ENCODE measurements around the gene POLR2H. TPM values are rescaled to one million over a fixed set of nuclear protein-coding genes. Genes with fewer than 3 reads are reported as not detected.

Gene POLR2H
- 26.0 TPM for total RNA-seq
- long read RNA-seq, partial matches to known transcripts: 13 of 25 reads
- long read RNA-seq, other reads (novel, unspliced or antisense): 4 of 25 reads

DNA sequence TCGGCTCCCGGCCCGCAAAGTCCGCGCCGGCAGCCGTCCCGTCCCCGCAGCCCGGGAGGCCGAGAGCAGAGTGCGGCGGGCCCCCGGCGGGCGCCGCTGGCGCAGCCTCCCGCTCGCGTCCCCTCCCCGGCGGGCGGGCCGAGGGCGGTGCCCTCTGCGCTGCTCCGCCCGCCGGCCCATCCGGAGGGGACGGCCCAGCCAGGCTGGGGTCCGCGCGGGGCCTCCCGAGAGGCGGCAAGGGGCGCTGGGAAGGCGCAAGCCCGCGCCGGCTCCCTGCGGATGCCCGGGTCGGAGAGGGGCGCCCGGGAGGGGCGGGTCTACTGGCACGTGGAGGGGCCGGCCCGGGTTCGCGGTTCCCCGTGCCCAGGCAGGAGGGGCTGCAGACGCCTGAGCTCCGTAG lies at the start of gene POLR2H, which contains the start of gene CLCN2:
TSS of gene POLR2H (plus strand) at position 179 of the 400 bp plus-strand sequence. CDS start 1,783 bp downstream, outside the sequence.
TSS of gene CLCN2 (minus strand) at position 74 of the 400 bp plus-strand sequence. CDS start 126 bp downstream, outside the sequence.
- peak; percentile 78 for DNase-seq
- ATAC-seq: peak; percentile 69
- intact Hi-C loops (cut with micrococcal nuclease): no loop called here

- intact Hi-C loops (cut with micrococcal nuclease): no loop called here
- ATAC-seq: peak; percentile 87
- peak; percentile 98 for DNase-seq
These were observed 47.2 kb upstream of the POLR2H start, which contains the start of gene EIF4G1 for GRCh38 chr3:184314363-184314699. TSS of gene EIF4G1 (plus strand) at chr3:184314606. CDS start at chr3:184315797, 1,191 bp downstream.

- peak; percentile 94 for DNase-seq
- peak; percentile 79 for ATAC-seq
- intact Hi-C loops (cut with micrococcal nuclease): no loop called here
These were observed 46.6 kb upstream of the POLR2H start for GRCh38 chr3:184314700-184315542.

DNA sequence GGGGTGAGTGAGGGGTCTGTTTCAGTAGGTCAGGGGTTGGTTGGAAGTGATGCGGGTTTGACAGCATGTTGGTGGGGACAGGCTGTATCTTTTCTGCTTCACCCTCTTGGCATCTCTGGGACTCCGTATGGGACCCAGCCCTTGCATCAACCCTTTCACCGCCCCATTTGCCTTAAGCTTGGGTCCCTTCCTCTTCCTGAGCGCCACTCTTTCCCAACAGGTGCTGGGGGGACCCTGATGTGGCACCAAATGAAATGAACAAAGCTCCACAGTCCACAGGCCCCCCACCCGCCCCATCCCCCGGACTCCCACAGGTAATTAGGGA lies 46.0 kb upstream of the POLR2H start:
- no peak for DNase-seq
- no peak for ATAC-seq
- intact Hi-C loops (cut with micrococcal nuclease): no loop called here

DNA sequence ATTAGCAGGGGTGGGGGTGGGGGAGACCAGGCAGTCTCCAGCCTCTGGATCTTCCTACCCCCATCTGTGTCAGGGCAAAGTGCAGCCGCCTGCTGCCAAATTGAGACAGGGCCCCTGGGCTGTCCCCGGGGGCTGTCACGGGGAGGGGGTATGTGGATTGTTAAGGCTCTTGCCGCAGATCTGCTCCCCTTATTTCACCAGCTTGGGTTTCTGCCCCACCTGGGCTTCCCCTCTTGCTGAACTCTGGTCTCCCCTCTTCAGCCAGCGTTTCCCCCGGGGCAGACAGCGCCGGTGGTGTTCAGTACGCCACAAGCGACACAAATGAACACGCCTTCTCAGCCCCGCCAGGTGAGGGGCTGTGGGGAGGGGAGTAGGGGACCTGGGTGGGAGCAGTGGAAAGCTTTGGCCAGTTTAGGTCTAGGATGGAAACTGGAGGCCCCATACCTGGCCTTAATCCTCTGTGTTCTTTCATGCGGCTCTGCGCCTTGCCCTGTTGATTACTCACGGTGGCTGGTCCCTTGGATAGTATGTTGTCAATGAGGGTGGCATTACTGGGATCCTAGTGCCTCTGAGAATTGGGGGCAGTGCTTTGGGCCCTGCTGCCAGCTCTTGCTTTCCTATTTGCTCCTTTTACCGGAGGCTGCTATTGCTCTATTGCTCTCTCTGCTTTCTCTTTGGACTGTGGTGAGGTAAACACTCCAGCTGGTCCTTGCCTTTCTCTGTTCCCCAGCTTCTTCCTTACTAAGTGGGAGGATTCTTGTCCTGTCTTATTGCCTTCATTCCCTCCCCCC lies 45.4 kb upstream of the POLR2H start:
- no peak for DNase-seq
- intact Hi-C loops (cut with micrococcal nuclease): no loop called here
- no peak for ATAC-seq

GRCh38 chr3:184316792-184317191 lies 44.7 kb upstream of the POLR2H start:
- no peak for ATAC-seq
- intact Hi-C loops (cut with micrococcal nuclease): no loop called here
- no peak for DNase-seq

- no peak for DNase-seq
- intact Hi-C loops (cut with micrococcal nuclease): no loop called here
- ATAC-seq: no peak
These were observed 44.3 kb upstream of the POLR2H start for GRCh38 chr3:184317201-184317600.

DNA sequence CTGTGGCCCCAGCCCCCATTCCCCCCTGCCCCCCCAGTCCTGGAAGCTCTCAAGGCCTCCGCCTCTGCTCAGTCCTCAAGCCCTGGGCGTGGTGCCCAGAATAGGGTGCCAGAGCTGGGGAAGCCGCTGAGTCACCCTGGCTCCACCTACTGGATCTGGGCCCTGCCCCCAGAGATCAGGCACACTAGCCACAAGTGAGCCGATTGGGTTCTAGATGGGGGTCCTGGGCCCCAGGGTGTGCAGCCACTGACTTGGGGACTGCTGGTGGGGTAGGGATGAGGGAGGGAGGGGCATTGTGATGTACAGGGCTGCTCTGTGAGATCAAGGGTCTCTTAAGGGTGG lies 41.4 kb upstream of the POLR2H start:
- intact Hi-C loops (cut with micrococcal nuclease): no loop called here
- ATAC-seq: peak; percentile 90
- DNase-seq: peak; percentile 98

DNA sequence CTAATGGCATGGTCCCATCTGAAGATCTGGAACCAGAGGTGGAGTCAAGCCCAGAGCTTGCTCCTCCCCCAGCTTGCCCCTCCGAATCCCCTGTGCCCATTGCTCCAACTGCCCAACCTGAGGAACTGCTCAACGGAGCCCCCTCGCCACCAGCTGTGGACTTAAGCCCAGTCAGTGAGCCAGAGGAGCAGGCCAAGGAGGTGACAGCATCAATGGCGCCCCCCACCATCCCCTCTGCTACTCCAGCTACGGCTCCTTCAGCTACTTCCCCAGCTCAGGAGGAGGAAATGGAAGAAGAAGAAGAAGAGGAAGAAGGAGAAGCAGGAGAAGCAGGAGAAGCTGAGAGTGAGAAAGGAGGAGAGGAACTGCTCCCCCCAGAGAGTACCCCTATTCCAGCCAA lies 39.8 kb upstream of the POLR2H start:
- ATAC-seq (no peak), DNase-seq (peak; percentile 26)
- intact Hi-C loops (cut with micrococcal nuclease): no loop called here

DNA sequence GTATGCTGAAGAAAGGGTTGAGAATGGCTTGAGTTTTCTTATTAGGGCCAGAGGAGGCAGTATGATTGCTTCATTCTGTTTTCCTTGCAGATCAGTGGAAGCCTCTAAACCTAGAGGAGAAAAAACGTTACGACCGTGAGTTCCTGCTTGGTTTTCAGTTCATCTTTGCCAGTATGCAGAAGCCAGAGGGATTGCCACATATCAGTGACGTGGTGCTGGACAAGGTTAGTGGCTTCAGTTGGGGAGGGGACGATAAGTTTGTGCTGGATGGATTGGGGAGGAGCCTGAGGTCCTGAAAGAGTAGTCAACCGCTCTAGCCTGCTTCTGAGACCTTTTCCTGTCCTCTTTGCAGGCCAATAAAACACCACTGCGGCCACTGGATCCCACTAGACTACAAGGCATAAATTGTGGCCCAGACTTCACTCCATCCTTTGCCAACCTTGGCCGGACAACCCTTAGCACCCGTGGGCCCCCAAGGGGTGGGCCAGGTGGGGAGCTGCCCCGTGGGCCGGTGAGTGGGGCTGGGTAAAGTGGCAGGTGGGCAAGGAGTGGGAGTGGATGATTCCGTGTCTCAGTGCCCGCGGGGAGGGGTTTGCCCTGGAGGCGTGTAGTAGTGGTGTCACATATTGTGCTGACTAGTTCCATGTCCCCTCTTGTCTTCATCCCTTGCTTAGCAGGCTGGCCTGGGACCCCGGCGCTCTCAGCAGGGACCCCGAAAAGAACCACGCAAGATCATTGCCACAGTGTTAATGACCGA lies 38.6 kb upstream of the POLR2H start:
- DNase-seq (peak; percentile 33), ATAC-seq (no peak)

DNA sequence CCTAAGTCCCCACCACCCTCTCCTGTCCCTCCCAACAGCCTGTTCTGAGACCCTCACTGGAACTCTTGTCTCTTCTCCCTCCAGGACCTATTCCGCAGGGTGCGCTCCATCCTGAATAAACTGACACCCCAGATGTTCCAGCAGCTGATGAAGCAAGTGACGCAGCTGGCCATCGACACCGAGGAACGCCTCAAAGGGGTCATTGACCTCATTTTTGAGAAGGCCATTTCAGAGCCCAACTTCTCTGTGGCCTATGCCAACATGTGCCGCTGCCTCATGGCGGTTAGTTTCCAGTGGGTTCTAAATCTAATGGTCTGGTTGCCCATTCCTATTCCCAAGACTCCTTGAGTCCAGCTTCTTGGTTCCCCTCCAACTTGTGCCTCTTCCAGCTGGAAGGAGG lies 37.8 kb upstream of the POLR2H start:
- ATAC-seq (no peak), DNase-seq (peak; percentile 51)
- intact Hi-C loops (cut with micrococcal nuclease): no loop called here

More for the DNA sequence above, 38.6 kb upstream of the POLR2H start:
- intact Hi-C loops (cut with micrococcal nuclease): no loop called here

- ATAC-seq: no peak
- peak; percentile 20 for DNase-seq
- intact Hi-C loops (cut with micrococcal nuclease): no loop called here
These were observed 36.2 kb upstream of the POLR2H start for GRCh38 chr3:184325269-184325668.

DNA sequence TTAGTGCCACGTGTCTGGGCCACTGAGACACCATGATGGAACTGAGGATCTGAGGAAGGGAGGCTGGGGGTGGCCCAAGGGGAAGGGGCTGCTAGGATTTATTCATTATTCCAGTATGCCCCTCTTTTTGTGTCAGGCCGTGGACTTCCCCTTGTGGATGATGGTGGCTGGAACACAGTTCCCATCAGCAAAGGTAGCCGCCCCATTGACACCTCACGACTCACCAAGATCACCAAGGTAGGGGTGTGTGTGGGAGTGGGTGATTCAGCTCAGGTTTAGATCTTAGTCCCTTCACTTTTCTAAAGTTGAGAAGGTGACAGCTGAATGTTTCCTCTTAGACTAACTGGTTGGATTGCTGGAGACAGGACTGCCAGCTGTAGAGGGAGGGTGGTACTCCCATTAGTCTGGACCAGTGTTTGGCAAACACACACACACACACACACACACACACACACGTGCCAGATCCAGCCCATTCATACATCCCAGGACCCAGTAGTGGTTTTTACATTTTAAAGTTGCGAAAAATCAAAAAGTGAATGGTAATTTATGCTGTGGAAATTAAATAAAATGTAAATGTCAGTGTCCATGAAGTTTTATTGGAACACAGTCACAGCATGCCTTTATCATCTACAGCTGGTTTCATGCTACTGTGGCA lies 35.7 kb upstream of the POLR2H start:
- DNase-seq (no peak), ATAC-seq (no peak)
- intact Hi-C loops (cut with micrococcal nuclease): no loop called here

- DNase-seq: no peak
- no peak for ATAC-seq
- intact Hi-C loops (cut with micrococcal nuclease): no loop called here
These were observed 34.3 kb upstream of the POLR2H start for GRCh38 chr3:184327171-184327570.

- ATAC-seq (no peak), DNase-seq (no peak)
- intact Hi-C loops (cut with micrococcal nuclease): no loop called here
These were observed 33.0 kb upstream of the POLR2H start for GRCh38 chr3:184328516-184328915.

DNA sequence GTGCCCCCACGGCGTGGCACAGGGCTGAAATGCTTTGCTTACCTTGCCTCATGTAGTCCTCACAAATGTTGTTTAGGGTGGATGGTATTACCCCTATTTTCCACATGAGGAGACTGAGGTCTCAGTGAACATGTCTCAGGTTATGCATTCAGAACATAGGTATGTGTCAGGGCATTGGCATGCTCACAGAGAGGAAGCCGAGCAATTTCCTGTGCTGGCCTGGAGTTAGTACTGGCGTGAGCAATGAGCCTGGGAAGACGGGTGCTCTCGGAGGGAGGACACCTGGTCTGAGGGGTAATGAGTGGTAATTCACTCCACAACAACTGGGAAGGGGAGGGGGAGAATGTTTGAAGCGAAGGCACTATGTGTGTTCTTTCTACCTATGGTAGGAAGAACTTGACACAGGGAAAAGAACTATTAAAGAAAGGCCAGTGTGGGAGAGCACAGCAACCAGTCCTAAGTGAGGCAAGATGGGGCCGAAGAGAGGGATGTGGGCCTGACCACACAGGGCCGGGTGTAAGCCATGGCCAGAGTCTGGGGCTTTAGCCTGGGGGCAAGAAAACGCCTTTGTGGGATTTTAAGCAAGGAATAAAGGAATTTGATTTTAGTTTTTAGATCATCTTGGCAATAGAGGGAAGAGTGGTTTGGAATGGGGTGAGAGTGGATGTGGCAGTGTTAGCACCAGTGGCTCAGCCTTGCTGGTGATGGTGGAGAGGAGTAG lies 29.0 kb upstream of the POLR2H start:
- intact Hi-C loops (cut with micrococcal nuclease): no loop called here
- DNase-seq (no peak), ATAC-seq (no peak)

DNA sequence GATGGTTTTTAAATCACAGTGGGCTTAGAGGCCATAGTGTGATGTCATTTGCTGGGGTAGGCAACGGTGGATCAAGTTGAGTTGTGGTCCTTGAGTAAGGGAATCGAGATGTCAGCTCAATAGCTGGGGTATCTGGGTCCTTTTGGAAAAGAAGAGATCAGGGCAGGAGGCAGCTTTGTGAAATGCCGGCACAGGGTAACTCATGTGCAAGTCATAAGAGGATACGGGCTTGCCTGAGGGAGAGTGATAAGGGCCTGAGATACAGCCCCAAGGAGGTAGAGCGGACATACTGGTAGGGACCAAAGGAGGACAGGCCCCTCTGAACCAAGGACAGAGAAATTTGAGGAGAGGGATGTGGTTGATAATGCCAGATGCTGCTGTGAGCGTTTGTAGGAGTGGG lies 28.3 kb upstream of the POLR2H start:
- DNase-seq (no peak), ATAC-seq (no peak)
- intact Hi-C loops (cut with micrococcal nuclease): no loop called here

DNA sequence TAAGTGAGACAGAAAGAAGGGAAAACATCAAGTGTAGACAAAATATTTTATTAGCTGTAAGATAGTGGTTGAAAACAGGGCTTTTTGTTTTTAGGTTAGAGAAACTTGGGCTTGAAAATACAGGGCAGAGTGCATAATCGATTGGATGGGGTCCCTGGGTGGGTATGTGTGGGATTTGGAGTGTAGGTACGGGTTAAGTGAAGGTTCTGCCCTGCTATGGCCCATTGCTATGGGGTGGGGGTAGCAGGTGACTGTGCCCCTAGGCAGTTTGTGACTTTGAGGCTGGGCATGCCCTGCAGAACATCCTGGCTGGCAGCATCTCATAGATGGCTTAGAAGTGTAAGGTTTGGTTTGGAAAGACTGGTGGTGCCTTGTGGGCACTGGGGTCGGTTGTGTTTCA lies 27.8 kb upstream of the POLR2H start:
- intact Hi-C loops (cut with micrococcal nuclease): no loop called here
- no peak for DNase-seq
- ATAC-seq: no peak

Measured in left ventricle myocardium superior (tissue), 1 donor.